AML-193 (cell line): Measurements from ENCODE around the gene GDF10.
A peak's percentile ranks its signal among the peaks of the same experiment; 100 is the strongest.

Source experiments
- DNase-seq, 2 experiments: peaks; one replicate each; lab custom pipeline; 2025; lab: John Stamatoyannopoulos, UW

The GDF10 gene

GRCh38 chr10:47299611-47300428, at the start of gene GDF10:
GDF10 (plus strand) TSS chr10:47300197; CDS start chr10:47300652, 455 bp downstream.
- no peak for DNase-seq

- no peak for DNase-seq
These were observed 47.8 kb upstream of the GDF10 start for GRCh38 chr10:47252093-47252780.

GRCh38 chr10:47253030-47253637, 46.9 kb upstream of the GDF10 start:
- DNase-seq = no peak

- no peak for DNase-seq
These were observed 46.2 kb upstream of the GDF10 start for GRCh38 chr10:47253651-47254375.

GRCh38 chr10:47254611-47255010, 45.4 kb upstream of the GDF10 start:
- no peak for DNase-seq

GRCh38 chr10:47255033-47255813, 44.8 kb upstream of the GDF10 start:
- DNase-seq = no peak

- no peak for DNase-seq
These were observed 44.1 kb upstream of the GDF10 start for GRCh38 chr10:47255866-47256265.

- DNase-seq = no peak
These were observed 43.2 kb upstream of the GDF10 start for GRCh38 chr10:47256751-47257336.

GRCh38 chr10:47257396-47258120, 42.4 kb upstream of the GDF10 start:
- DNase-seq = peak; percentile 72 to 80

GRCh38 chr10:47258921-47259320, 41.1 kb upstream of the GDF10 start:
- DNase-seq = no peak

GRCh38 chr10:47259466-47259865, 40.5 kb upstream of the GDF10 start:
- no peak for DNase-seq

GRCh38 chr10:47260505-47261111, 39.4 kb upstream of the GDF10 start:
- no peak for DNase-seq

GRCh38 chr10:47261121-47261520, 38.9 kb upstream of the GDF10 start:
- DNase-seq = no peak

- no peak for DNase-seq
These were observed 38.4 kb upstream of the GDF10 start for GRCh38 chr10:47261556-47261955.

- no peak for DNase-seq
These were observed 37.1 kb upstream of the GDF10 start for GRCh38 chr10:47262606-47263533.

- no peak for DNase-seq
These were observed 35.2 kb upstream of the GDF10 start for GRCh38 chr10:47264797-47265281.

GRCh38 chr10:47266602-47267001, 33.4 kb upstream of the GDF10 start:
- DNase-seq = no peak

- no peak for DNase-seq
These were observed 31.3 kb upstream of the GDF10 start for GRCh38 chr10:47268696-47269095.

- no peak for DNase-seq
These were observed 30.7 kb upstream of the GDF10 start for GRCh38 chr10:47269294-47269693.
